HG03457 (cell line): ENCODE measurements around the gene ZNF618.
"Not testable (repeated sequence)": the region's sequence is repeated elsewhere in the genome, so short reads cannot be mapped to it uniquely, and the experiment has no call there.

Source experiments
- ATAC-seq: cut with Tn5 transposase; IDR thresholded peaks from one replicate; pipeline ENCODE4 v1.9.1; 2021; ENCODE audit warnings: moderate number of reproducible peaks; ENCODE audit not compliant: unreplicated experiment

ZNF618 gene

GRCh38 chr9:113985968-113986585 lies 110.0 kb downstream of the ZNF618 start:
- ATAC-seq: no peak

GRCh38 chr9:113986931-113987330 lies 110.8 kb downstream of the ZNF618 start:
- ATAC-seq: no peak

- no peak for ATAC-seq
Measured at GRCh38 chr9:113987526-113987925, 111.4 kb downstream of the ZNF618 start.

GRCh38 chr9:113988385-113989016 lies 112.4 kb downstream of the ZNF618 start:
- no peak for ATAC-seq

- ATAC-seq: no peak
Measured at GRCh38 chr9:113989017-113989713, 113.1 kb downstream of the ZNF618 start.

- ATAC-seq: no peak
Measured at GRCh38 chr9:113989714-113990569, 113.8 kb downstream of the ZNF618 start.

- ATAC-seq: no peak
Measured at GRCh38 chr9:113990570-113990907, 114.4 kb downstream of the ZNF618 start.

GRCh38 chr9:113990975-113991471 lies 114.9 kb downstream of the ZNF618 start:
- no peak for ATAC-seq

- ATAC-seq: no peak
Measured at GRCh38 chr9:113991714-113992113, 115.6 kb downstream of the ZNF618 start.

- ATAC-seq: no peak
Measured at GRCh38 chr9:113992276-113992951, 116.3 kb downstream of the ZNF618 start.

- no peak for ATAC-seq
Measured at GRCh38 chr9:113992994-113993393, 116.9 kb downstream of the ZNF618 start.

GRCh38 chr9:113993838-113994540 lies 117.9 kb downstream of the ZNF618 start:
- ATAC-seq: no peak

GRCh38 chr9:113995401-113995800 lies 119.3 kb downstream of the ZNF618 start:
- no peak for ATAC-seq

- ATAC-seq: no peak
Measured at GRCh38 chr9:113995963-113996362, 119.9 kb downstream of the ZNF618 start.

GRCh38 chr9:113996531-113997001 lies 120.5 kb downstream of the ZNF618 start:
- ATAC-seq: no peak

- ATAC-seq: not testable (repeated sequence)
Measured at GRCh38 chr9:113997064-113997463, 121.0 kb downstream of the ZNF618 start.

- no peak for ATAC-seq
Measured at GRCh38 chr9:113997610-113998009, 121.5 kb downstream of the ZNF618 start.

GRCh38 chr9:113998114-113998513 lies 122.0 kb downstream of the ZNF618 start:
- no peak for ATAC-seq

GRCh38 chr9:113998525-113999255 lies 122.6 kb downstream of the ZNF618 start:
- ATAC-seq: no peak
